NCI-H1048 (cell line): ENCODE data around the gene USP47.
A peak's percentile ranks its signal among the peaks of the same experiment; 100 is the strongest.

Source experiments
- DNase-seq: peaks from one replicate; lab custom pipeline; 2025; lab: John Stamatoyannopoulos, UW

Gene USP47, protein sequence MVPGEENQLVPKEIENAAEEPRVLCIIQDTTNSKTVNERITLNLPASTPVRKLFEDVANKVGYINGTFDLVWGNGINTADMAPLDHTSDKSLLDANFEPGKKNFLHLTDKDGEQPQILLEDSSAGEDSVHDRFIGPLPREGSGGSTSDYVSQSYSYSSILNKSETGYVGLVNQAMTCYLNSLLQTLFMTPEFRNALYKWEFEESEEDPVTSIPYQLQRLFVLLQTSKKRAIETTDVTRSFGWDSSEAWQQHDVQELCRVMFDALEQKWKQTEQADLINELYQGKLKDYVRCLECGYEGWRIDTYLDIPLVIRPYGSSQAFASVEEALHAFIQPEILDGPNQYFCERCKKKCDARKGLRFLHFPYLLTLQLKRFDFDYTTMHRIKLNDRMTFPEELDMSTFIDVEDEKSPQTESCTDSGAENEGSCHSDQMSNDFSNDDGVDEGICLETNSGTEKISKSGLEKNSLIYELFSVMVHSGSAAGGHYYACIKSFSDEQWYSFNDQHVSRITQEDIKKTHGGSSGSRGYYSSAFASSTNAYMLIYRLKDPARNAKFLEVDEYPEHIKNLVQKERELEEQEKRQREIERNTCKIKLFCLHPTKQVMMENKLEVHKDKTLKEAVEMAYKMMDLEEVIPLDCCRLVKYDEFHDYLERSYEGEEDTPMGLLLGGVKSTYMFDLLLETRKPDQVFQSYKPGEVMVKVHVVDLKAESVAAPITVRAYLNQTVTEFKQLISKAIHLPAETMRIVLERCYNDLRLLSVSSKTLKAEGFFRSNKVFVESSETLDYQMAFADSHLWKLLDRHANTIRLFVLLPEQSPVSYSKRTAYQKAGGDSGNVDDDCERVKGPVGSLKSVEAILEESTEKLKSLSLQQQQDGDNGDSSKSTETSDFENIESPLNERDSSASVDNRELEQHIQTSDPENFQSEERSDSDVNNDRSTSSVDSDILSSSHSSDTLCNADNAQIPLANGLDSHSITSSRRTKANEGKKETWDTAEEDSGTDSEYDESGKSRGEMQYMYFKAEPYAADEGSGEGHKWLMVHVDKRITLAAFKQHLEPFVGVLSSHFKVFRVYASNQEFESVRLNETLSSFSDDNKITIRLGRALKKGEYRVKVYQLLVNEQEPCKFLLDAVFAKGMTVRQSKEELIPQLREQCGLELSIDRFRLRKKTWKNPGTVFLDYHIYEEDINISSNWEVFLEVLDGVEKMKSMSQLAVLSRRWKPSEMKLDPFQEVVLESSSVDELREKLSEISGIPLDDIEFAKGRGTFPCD (N-terminal part only)

DNA sequence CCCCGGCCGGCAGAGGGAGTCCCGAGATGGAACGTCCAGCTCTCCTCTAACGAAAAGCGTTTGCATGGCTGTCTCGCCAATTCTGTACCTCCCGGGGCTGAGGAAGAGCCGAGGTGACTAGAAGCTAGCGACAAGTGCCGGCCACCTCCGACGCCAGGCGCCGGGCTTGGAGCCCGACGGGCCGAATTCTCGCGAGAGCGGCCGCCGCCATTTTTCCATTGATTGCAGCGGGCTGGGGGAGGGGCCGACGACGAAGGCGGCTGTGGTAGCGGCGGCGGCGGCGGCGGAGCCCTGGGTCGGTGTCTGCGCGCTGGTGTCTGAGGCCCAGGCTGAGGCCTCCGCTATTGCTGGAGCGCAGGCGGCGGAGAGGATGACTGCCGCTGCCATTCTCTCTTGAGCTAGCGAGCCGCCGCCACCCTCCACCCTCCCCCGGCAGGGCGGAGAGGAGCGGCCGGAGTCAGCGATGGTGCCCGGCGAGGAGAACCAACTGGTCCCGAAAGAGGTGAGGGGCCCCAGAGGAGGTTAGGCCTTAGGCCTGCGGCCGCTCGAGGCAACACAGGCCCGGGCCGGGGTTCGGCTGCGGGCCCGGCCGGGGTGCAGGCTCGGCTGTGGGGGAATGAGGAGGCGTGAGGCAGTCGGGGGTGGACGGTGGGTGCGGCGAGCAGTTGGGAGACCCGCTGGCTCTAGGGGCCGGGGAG is at the start of gene USP47:
Gene USP47, plus strand, starts transcription at position 250 of the 698 bp plus-strand sequence. Its CDS starts 214 bp downstream, at position 464.
- peak; percentile 73 for DNase-seq

DNA sequence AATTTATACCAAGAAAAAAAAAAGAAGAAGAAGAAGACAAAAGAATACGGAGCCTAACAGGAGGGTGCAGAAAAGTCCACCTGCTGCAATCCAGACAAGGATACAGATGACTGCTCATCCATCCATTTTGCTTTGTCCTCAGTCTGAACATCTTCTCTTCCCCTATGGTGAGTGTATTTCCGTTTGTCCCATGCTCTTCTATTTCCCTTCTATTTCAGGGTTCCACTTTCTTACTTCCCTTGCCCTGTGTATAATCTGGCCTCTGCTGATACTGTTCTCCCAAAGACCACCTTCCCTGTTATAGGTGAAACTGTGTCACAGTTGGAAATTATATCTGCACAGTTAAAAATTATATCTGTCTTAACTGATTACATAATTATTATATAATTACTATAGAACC is 48.7 kb upstream of the USP47 start:
- no peak for DNase-seq

DNA sequence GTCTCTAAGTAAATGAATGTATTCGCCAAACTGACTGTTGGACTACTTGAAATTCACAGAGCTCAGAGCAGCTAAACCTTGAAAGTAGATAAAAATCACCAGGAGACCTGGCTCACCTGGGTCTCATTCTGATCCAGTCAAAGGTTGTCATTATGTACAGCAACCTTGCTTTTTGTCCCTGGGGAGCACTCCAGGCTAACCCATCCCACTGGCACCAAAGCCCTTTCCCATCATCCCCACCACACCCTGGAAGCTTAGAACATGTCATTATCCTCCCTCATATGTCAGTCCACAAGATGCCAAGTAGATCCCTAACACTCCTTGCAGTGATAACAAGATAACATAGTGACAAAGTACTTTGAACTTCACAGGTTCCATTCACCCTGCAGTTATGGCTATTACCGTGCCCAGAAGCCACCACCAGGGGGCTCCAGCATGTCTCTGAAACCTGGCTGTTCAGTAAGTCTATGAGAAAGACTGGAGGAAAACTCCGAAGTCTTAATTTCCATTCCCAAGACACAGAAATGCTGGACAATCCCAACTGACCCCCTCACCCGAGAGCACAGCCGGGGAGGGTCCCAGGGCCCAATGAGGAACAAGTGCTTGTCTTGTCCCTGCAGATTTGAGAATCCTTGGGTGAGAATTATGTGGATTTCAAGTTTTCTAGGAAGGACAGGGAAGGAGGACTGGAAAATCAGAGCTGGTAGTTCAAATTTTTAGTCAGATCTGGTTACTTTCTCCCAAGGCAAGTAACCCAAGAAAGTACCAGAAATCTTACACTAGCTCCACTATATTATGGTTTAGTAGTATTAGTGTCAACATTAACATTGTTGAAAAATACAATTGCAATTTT is 43.0 kb upstream of the USP47 start:
- peak; percentile 41 for DNase-seq

DNA sequence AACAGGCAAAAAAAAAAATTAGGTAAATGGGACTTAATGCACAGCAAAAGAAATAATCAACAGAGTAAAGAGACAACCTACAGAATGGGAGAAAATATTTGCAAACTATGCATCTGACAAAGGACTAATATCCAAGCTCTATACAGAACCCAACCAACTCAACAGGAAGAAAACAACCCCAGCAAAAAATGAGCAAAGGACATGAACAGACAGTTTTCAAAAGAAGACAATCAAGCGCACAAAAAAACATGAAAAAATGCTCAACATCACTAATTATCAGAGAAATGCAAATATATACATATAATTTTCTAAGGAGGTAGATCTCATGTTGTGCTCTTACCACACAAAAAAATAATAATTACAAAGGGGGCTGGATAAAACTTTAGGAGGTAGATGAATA is 36.5 kb upstream of the USP47 start:
- DNase-seq, result no peak

DNA sequence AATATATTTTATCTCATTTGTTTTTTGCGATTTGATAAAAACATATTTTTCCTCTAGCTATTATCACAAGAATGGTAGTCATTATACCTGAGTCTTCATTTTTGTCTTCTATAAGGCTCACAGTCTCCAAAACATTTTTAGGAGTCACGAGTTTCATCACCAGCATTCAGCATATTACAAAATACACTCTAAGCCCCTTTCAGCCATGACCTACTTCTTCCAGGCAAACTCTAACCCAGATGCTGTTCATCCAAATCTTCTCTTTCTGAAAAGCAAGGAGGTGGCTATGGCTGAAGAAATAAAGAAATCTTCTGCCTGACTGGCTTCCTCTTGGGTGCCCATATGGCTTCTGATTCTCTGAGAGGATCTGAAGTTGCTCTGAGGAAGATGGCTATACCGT is 35.7 kb upstream of the USP47 start:
- no peak for DNase-seq

DNA sequence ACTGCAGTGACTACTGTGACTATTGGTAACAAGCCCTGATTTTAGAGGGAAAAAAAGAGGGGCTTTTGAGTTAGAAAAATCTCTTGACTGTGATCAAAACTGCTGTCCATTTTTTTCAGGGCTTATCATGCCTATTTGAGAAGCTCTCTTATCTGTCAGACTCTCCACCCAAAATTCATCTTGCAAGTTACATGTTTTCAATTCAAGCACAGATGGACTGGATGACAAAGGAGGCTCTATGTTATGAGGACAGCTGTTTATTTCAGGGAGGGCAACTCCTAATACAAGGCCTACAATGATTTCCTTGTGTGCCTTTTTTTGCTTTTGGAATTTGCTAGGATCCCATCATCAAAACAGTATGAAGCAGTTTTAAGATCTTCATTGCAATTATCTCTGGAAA is 35.2 kb upstream of the USP47 start:
- no peak for DNase-seq

DNA sequence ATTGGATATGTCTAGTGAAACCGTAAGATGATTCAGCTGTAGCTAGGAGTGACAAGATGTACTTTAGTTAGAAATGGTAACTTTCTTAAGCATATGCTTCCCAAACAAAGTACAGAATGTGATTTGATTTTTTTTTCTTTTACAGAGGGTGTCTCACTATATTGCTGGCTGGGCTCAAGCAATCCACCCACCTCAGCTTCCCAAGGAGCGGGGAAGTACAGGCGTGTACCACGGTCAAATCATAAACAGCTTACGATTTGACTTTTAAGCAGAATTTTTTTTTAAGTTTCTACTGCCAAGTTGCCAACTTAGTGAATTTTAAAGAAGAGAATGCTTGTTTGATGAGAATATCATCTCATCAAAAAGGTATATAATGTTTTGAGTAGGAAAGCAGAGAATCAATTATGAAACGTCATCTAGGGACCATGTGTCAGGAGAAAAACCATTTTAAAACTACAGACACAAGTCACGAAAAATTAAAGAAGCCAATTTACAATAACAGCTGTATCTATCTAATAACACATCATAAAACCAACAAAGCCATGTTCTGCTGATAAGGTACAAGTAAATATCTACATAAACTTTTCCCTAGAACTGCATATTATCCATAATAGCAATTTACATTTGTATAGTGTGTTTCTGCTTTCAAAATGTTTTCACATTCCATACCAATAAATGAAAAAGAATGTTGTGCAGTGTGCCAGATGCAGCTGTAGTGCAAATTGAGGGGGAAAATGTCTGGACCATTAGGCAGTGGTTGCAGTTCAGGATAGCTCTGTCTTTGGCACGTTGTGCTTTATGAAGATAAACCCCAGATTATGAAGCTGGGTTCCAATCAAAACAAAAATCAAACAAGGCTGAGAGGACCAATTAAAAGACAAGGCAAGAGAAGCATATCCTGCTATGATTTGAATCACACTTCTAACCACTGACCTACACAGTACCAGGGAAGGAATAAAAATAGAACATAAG is 33.7 kb upstream of the USP47 start:
- DNase-seq, result no peak

DNA sequence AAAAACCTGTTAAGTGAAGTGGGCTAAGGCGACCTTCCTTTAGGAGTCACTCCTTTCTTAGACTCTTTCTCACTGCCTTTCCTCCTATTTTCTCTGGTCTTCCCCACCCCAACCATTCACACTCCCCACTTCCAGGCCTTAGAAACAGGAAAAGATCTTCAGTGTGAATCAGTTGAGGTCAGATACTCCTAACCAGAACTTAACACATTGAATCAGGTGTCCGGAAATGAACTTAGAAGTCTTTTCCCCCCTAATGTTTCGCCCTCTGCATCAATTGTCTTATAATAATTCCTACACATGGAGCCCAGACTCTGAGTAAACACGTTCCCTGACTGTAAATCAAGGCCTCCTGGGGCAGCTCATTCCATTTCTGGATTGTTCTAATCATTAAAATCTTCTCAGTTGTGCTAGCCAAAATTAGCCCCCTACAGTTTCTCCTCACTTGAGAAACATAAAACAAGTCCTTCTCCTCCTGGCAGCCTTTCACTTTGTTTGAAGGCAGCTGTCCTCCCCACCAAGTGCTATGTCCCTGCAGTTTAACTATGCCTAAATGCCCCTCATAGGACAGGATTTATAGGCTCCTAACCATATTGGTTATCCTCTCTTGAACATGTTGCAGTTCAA is 32.7 kb upstream of the USP47 start:
- DNase-seq, result no peak

DNA sequence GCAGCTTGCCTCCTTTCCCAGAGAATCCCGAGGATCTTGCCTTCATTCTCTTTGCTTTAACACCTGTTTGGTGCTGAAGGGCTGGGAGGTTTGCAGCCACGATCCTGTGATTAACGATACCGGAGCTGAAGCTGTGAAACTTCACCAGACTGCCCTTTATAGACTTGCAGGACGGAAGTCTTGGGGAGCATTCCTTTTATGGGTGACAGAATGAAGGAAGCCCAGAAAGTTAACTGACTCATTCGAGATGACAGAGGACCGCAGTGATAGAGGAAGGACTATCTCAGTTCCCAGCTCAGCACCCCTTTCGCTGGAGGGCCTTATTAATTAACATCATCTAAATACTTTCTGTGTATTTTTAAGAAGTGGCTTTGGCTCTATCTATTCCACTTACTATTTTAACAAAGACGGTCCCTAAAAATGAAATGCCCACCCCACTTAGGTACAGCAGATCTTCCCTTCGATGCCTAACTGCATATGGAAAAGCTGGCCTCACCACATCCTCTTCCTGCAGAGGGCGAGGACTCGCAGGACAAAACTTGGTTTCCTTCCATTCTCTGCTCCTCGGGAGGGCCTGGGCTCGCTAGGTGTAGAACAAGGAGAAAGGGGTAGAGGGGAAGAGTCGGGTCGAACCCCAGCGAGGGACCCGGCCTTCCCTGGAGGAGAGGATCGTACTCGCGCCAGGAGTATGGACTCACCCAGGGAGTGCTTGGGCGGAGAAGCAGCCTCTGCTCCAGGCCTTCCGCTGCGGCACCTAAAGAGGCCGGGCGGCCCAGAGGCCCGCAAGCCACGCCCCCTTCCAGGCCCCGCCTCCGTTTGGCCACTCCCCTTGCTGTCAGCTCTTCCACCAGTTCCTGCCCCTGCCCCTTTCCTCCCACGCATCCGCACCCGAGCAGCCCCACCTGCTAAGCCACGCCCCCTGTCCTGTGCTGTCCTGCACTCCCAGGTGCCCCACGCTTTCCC is 30.7 kb upstream of the USP47 start:
- DNase-seq, result no peak

DNA sequence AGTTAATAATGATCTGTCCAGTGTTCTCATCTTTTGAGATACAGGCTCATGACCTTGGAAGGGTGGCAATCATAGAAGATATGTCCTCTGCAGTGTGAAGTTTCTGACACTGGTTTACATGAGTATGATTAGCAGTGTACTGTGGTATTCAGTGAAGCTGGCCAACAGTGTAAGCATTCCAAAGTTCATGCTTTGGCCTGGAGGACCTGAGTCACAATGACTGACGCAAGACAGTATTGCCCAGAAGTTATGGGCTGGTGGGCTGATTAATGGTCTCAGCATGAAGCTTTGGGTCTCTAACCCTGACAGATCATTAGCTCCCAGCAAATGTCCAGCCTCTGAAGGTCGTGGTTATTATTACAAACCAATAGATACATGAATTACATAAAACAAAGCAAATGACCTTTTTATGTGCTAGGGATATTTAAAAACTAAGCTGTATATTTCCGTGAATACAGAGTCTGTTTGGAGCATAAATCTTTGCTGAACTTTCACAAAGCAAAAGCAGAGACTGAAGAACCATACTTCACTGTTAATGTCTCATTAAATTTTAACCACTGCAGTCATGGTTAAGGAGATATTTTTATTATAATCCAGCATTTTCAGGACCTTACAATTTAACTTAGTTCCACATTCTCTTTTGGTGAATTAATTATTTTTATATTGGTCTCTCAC is 28.3 kb upstream of the USP47 start:
- DNase-seq, result no peak

DNA sequence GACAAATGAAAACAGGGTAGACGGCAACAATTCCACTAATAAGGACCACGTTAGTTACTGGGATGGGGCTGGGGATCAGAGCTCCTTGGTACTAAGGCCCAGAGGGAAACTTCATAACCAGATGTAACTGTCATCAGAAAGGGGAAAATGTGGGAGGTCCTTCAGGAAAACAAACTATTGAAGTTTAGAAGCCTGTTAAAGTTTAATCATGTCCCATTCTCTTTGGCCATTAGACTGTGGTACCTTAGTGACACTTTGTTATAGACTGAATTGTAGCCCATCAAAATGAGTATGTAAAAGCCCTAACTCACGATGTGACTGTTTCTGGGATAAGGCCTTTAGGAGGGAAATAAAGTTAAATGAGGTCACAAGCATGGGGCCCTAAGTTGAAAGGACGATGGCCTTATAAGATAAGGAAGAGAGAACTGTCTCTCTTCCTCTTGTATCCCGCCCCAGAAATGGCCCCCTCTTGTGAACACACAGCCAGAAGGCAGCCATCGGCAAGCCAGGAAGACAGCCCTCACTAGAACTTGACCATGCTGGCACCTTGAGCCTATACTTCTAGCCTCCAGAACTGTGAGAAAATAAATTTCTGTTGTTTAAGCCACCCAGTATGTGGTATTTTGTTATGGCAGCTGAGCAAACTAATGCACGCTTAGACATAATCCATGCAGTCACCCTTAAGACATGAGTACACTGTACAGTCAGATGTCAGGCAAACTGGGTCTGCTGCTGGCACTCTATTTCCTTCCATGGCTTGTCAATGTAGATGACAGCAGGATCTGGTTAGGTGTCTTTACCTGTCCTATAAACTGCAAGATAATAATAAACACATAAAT is 26.9 kb upstream of the USP47 start:
- no peak for DNase-seq

DNA sequence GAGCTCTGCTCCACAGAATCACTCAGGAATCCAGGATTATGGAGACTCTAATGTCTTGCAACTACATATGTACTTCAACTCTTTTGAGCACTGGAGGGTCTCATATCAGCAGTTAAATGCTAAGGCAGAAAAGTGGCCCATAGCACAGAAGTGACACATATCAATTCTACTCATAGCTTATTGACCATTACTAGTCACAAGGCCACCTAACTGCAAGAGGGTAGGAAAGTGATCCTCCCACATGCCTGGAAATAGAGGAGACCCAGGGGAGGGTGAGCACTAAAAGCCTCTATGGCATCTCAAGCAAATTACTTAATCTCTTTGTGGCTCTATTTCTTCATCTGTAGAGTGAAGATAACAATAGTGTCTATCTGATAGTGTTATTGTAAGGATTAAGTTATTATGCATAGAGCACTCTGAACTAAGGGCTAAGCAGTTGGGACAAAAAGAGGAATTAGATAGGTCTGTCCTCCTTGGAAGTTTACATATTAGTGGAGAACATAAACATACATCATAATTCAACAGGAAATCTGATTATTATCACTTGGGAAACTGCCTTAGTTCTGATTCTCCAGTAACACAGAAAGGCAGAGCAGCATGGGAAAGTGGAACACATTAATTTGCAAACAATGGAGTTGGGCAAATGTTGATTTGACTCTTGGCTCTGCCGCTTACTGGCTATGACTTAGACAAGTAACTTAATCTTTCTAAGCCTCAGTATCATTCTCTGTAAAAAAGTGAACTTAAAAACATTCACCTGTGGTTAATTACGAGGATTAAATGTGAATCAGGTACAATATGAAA is 25.1 kb upstream of the USP47 start:
- no peak for DNase-seq

DNA sequence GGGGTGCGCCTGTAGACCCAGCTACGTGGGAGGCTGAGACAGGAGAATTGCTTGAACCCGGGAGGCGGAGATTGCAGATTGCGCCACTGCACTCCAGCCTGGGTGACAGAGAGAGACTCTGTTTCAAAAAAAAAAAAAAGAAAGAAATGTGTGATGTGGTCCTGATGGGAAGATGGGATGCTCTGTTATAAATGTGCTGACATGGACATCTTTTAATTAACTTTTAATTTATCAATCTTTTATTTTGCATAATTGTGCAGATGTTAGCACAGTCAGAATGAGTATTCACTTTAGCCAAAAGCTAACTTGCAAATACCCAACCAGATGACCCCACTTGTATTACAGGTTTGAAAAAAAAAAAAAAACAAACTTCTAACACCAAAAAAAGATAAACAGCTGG is 23.8 kb upstream of the USP47 start:
- no peak for DNase-seq

DNA sequence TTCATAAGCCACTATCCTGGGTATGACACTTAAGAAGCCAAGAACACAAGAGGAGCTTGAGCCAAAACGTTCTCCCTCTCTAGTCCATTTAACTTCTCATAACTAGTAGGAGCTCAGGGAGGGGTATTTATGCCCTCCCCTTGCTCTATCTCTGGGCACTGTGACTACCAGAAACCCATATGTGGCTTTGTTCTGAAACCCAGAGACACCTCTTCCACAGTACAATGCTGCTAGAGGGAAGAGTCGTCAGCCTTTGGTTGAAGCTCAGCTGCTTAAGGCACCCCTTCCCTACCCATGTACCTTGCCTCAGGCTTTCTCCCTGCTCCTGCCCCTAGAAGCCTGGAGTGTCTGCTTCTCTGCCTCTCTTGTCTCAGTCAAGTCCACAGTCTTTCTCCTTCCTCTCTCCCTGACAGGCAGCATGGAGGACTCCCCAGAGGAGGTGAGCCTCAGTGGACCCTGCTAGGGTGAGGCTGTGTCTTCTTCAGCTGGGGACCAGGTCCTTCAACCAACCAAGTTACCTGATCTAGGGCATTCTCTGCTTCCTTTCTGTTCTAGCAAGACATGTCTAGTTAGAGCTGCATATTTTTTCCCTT is 23.1 kb upstream of the USP47 start:
- DNase-seq, result no peak

DNA sequence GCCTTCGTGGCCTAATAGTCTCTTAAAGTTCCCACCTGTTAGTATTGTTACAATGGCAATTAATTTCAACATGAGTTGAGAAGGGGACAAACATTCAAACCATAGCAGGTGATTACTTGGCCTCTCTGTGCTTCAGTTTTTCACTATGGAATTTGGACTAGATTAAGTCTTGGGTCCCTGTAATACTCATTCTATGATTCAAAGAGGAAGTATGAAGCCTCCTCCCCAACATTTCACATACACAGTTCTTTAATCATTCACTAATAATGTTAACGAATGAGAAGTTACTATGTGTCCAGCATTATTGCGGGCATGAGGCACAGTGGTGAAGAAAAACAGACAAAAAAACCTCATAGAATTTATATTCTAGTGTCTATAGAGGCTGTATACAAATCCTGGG is 19.9 kb upstream of the USP47 start:
- DNase-seq, result no peak
